ENCODE measurements around the gene SPZ1. TPM values are rescaled to one million over a fixed set of nuclear protein-coding genes. Genes with fewer than 3 reads are reported as not detected.
"Not testable (repeated sequence)": the region's sequence is repeated elsewhere in the genome, so short reads cannot be mapped to it uniquely, and the experiment has no call there.

Gene SPZ1
- total and polyA plus RNA-seq, 12 donors = not detected

DNA sequence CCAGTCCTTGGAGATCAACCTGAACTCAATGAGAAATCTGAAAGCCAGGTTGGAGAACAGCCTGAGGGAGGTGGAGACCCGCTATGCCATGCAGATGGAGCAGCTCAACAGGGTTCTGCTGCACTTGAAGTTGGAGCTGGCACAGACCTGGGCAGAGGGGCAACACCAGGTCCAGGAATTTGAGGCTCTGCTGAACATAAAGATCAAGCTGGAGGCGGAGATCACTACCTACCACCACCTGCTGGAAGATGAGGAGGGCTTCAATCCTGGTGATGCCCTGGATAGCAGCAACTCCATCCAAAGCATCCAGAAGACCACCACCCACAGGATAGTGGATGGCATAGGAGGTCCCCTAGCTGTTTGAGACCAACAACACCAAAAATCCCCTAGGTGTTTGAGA is 30.5 kb upstream of the SPZ1 start:
- no peak overlapping the region for H3K4me3 ChIP-seq
- intact Hi-C loops (cut with DNase I) = no loop called here
- H3K27me3 ChIP-seq = no peaks in the 10 kb centered on the region
- TF ChIP-seq, protein P1, sequence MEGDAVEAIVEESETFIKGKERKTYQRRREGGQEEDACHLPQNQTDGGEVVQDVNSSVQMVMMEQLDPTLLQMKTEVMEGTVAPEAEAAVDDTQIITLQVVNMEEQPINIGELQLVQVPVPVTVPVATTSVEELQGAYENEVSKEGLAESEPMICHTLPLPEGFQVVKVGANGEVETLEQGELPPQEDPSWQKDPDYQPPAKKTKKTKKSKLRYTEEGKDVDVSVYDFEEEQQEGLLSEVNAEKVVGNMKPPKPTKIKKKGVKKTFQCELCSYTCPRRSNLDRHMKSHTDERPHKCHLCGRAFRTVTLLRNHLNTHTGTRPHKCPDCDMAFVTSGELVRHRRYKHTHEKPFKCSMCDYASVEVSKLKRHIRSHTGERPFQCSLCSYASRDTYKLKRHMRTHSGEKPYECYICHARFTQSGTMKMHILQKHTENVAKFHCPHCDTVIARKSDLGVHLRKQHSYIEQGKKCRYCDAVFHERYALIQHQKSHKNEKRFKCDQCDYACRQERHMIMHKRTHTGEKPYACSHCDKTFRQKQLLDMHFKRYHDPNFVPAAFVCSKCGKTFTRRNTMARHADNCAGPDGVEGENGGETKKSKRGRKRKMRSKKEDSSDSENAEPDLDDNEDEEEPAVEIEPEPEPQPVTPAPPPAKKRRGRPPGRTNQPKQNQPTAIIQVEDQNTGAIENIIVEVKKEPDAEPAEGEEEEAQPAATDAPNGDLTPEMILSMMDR (IDR thresholded peaks at IDR 0.05) = no peak
- H3K9me3 ChIP-seq = peaks cover 0 to 6% (median 0%) of the 10 kb centered on the region in 11 donors
- H3K36me3 ChIP-seq = no peaks in the 10 kb centered on the region
- no peak overlapping the region for H3K27ac ChIP-seq
- no peak for ATAC-seq
- no peak for DNase-seq
- no peaks in the 10 kb centered on the region for H3K4me1 ChIP-seq
- WGBS, 2 donors = 93 to 97% methylated on average over 2 of the region's 2 CpGs

DNA sequence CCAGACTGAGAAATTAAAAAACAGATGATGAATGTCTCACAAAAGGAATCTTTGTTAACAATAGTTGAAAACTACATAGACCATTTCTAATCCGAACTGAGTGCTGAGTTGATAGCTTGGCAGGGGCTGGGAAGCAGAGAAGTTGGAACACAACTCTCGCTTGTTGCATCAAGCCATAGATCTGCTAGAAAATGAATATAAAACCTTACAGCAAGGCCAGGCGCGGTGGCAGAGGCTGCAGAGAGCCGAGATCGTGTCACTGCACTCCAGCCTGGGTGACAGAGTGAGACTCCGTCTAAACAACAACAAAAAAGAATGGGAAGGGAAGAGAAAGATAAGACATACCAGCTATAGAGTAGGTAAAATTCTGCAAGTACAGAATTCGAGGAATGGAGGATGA is 28.0 kb upstream of the SPZ1 start:
- Histone ChIP-seq H3K9me3 (no peaks in the 10 kb centered on the region), H3K4me3 (no peak overlapping the region), H3K27me3 (no peaks in the 10 kb centered on the region), H3K36me3 (no peaks in the 10 kb centered on the region), H3K4me1 (no peaks in the 10 kb centered on the region), H3K27ac (no peak overlapping the region)
- 78 to 81% methylated on average over 8 of the region's 8 CpGs for WGBS, 2 donors
- TF ChIP-seq, protein P1 (IDR thresholded peaks at IDR 0.05) = no peak
- DNase-seq (no peak), ATAC-seq (no peak)
- intact Hi-C loops (cut with DNase I) = no loop called here

DNA sequence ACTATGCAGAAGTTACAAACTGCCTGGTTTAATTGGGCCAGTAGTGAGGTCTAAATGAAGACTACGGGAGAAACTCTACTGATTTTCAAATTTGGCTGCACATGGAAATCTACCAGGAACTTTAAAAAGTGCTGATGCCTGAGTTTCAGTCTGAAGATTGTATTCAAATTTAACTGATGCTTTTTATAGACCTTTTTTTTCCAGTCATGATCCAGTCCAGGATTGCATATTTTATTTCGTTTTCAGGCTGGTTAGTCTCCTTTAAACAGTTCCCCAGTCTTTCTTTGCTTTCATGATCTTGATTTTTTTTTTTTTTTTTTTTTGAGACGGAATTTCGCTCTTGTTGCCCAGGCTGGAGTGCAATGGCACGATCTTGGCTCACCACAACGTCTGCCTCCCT is 23.7 kb upstream of the SPZ1 start:
- Histone ChIP-seq H3K27ac (no peak overlapping the region), H3K4me3 (no peak overlapping the region), H3K27me3 (no peaks in the 10 kb centered on the region), H3K36me3 (no peaks in the 10 kb centered on the region), H3K9me3 (no peaks in the 10 kb centered on the region), H3K4me1 (no peaks in the 10 kb centered on the region)
- ATAC-seq (peak in 1 of 8 donors; percentile 16), DNase-seq (no peak)
- TF ChIP-seq, protein P1 (IDR thresholded peaks at IDR 0.05) = no peak
- WGBS, 2 donors = 65 to 75% methylated on average over 6 of the region's 6 CpGs
- intact Hi-C loops (cut with DNase I) = no loop called here

DNA sequence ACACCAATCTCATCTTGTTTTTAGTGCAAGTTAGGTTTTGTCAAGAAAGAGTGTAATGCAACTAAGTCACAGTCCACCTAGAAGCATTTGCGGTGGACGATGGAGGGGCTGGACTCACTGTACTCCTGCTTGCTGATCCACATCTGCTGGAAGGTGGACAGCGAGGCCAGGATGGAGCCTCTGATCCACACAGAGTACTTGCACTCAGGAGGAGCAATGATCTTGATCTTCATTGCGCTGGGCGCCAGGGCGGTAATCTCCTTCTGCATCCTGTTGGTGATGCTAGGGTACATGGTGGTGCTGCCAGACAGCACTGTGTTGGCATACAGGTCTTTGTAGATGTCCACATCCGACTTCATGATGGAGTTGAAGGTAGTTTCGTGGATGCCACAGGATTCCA is 20.2 kb upstream of the SPZ1 start:
- H3K9me3 ChIP-seq = no peaks in the 10 kb centered on the region
- TF ChIP-seq, protein P1 (IDR thresholded peaks at IDR 0.05) = no peak
- no peaks in the 10 kb centered on the region for H3K27me3 ChIP-seq
- DNase-seq = no peak
- intact Hi-C loops (cut with DNase I) = no loop called here
- H3K4me1 ChIP-seq = no peaks in the 10 kb centered on the region
- WGBS, 2 donors = 94 to 96% methylated on average over 8 of the region's 8 CpGs
- no peak for ATAC-seq
- H3K27ac ChIP-seq = no peak overlapping the region
- no peak overlapping the region for H3K4me3 ChIP-seq
- H3K36me3 ChIP-seq = no peaks in the 10 kb centered on the region

DNA sequence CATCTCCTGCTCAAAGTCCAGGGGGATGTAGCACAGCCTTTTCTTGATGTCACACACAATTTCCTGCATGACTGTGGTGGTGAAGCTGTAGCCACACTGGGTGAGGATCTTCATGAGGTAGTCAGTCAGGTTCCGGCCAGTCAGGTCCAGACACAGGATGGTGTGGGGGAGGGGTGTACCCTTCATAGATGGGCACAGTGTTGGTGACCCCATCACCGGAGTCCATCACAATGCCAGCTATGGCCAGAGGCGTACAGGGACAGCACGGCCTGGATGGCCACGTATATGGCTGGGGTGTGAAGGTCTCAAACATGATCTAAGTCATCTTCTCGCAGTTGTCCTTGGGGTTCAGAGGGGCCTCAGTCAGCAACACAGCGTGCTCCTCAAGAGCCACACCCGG is 19.7 kb upstream of the SPZ1 start:
- TF ChIP-seq, protein P1 (IDR thresholded peaks at IDR 0.05) = no peak
- WGBS, 2 donors = 83% methylated on average over 8 of the region's 8 CpGs
- no peak overlapping the region for H3K4me3 ChIP-seq
- H3K27ac ChIP-seq = no peak overlapping the region
- no peaks in the 10 kb centered on the region for H3K4me1 ChIP-seq
- H3K9me3 ChIP-seq = no peaks in the 10 kb centered on the region
- H3K27me3 ChIP-seq = no peaks in the 10 kb centered on the region
- DNase-seq (no peak), ATAC-seq (no peak)
- no peaks in the 10 kb centered on the region for H3K36me3 ChIP-seq
- intact Hi-C loops (cut with DNase I) = no loop called here

DNA sequence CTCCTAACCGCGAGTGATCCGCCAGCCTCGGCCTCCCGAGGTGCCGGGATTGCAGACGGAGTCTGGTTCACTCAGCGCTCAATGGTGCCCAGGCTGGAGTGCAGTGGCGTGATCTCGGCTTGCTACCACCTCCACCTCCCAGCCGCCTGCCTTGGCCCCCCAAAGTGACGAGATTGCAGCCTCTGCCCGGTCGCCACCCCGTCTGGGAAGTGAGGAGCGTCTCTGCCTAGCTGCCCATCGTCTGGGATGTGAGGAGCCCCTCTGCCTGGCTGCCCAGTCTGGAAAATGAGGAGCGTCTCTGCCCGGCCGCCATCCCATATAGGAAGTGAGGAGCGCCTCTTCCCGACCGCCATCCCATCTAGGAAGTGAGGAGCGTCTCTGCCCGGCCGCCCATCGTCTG is 19.0 kb upstream of the SPZ1 start:
- DNase-seq; H3K36me3 ChIP-seq; H3K4me3 ChIP-seq; intact Hi-C loops (cut with DNase I); H3K9me3 ChIP-seq; H3K27ac ChIP-seq; H3K27me3 ChIP-seq; ATAC-seq; H3K4me1 ChIP-seq: not testable (repeated sequence)
- 97% methylated on average over 16 to 18 of the region's 27 CpGs for WGBS, 2 donors

DNA sequence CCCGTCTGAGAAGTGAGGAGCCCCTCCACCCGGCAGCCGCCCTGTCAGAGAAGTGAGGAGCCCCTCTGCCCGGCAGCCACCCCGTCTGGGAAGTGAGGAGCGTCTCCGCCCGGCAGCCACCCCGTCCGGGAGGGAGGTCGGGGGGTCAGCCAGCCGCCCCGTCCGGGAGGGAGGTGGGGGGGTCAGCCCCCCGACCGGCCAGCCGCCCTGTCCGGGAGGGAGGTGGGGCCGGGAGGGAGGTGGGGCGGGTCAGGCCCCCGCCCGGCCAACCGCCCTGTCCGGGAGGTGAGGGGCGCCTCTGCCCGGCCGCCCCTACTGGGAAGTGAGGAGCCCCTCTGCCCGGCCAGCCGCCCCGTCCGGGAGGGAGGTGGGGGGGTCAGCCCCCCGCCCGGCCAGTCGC is 18.5 kb upstream of the SPZ1 start:
- H3K27me3 ChIP-seq; H3K4me1 ChIP-seq; DNase-seq; ATAC-seq; H3K9me3 ChIP-seq; H3K27ac ChIP-seq; intact Hi-C loops (cut with DNase I); H3K36me3 ChIP-seq; H3K4me3 ChIP-seq: not testable (repeated sequence)
- 94 to 97% methylated on average over 7 to 19 of the region's 34 CpGs for WGBS, 2 donors
